Breast epithelium (tissue), 4 donors: ENCODE measurements around the gene HERC3. TPM values are rescaled to one million over a fixed set of nuclear protein-coding genes. Genes with fewer than 3 reads are reported as not detected.

ENCODE experiments used
- DNase-seq, 2 donors: peaks; one replicate each; pipeline ENCODE4 v3.0.0-alpha.2; 2019; ENCODE audit warnings: low spot score in 2 of 2
- H3K27ac ChIP-seq, 2 donors: fragments of 200-600 bp; sonication (generic) in 1 of 2; one replicate each; pipeline ENCODE4 v1.5.1; 2016 to 2019; ENCODE audit warnings: mild to moderate bottlenecking in 1 of 2
- H3K27me3 ChIP-seq, 2 donors: fragments of 200-600 bp; sonication (generic) in 1 of 2; one replicate each; pipeline versions ENCODE4 v1.5.1 to v1.6.0; 2017 to 2019; ENCODE audit warnings: control low read depth in 1 of 2, mild to moderate bottlenecking in 1 of 2
- H3K36me3 ChIP-seq: fragments of 200-600 bp; one replicate; pipeline ENCODE4 v1.5.1; 2019
- H3K4me1 ChIP-seq, 2 donors: fragments of 200-600 bp; sonication (generic); one replicate each; pipeline ENCODE4 v1.5.1; 2016 to 2019; ENCODE audit warnings: control low read depth in 1 of 2
- H3K4me3 ChIP-seq, 3 donors: fragments of 200-600 bp; sonication (generic); 1 replicate in 2 of 3; 2 replicates in 1 of 3; pipeline ENCODE4 v1.5.1; 2016 to 2019; ENCODE audit warnings: mild to moderate bottlenecking in 3 of 3, moderate library complexity in 2 of 3
- H3K9me3 ChIP-seq, 2 donors: fragments of 200-600 bp; sonication (generic) in 1 of 2; one replicate each; pipeline ENCODE4 v1.5.1; 2016 to 2019; ENCODE audit warnings: control low read depth in 1 of 2
- POLR2A ChIP-seq: fragments of 450-650 bp; IDR thresholded peaks from one replicate; pipeline ENCODE4 v1.6.1; 2016; ENCODE audit warnings: antibody characterized with exemption, mild to moderate bottlenecking, moderate library complexity
- POLR2AphosphoS5 ChIP-seq, 3 donors: sonication (generic); formaldehyde crosslinking; IDR thresholded peaks; one replicate each; pipeline ENCODE4 v1.6.1; 2017; ENCODE audit warnings: antibody characterized with exemption in 3 of 3
- intact Hi-C: fragments of 100-400 bp; cut with DNase I; formaldehyde crosslinking; loops from one replicate; pipeline ENCODE4 v1.15.1; 2023; ENCODE audit warnings: low total_unique reads
- total RNA-seq, 3 donors: library from RNA; depleted of rRNA; stranded (reverse); fragments of >200 nt; gene quantifications; one replicate each; pipeline ENCODE4 v1.1.0, GENCODE V29; 2016
- TF ChIP-seq, protein P1 (sequence below), 3 donors: fragments of 450-650 bp; IDR thresholded peaks; one replicate each; pipeline ENCODE4 v1.5.1; 2016 to 2017; ENCODE audit warnings: antibody characterized with exemption in 3 of 3, mild to moderate bottlenecking in 3 of 3, moderate library complexity in 3 of 3

Gene HERC3
- total RNA-seq, 3 donors from 2014 or later, result 34.1 to 60.9 (median 35.4) TPM

DNA sequence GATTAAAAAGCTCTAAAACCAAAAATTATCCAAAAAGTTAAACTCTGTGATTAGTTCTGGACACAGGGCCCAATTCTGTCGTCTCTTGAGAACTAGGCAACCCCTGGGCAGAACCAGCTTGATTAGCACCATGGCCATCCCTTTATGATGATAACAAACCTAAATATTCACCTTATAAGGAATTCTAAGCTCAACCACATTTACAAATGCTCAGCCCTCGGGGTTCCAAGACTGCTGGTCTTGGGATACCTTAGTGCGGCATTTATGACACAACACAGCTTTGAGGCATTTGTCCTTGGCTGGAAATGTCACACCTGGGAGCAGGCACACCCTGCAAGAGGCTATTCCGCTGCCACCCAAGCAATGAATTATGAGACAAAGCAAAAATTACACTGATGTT lies 132.9 kb downstream of the HERC3 start:
- TF ChIP-seq POLR2AphosphoS5 (IDR thresholded peaks at IDR 0.05) (no peak), POLR2A (no peak)
- TF ChIP-seq, protein P1, sequence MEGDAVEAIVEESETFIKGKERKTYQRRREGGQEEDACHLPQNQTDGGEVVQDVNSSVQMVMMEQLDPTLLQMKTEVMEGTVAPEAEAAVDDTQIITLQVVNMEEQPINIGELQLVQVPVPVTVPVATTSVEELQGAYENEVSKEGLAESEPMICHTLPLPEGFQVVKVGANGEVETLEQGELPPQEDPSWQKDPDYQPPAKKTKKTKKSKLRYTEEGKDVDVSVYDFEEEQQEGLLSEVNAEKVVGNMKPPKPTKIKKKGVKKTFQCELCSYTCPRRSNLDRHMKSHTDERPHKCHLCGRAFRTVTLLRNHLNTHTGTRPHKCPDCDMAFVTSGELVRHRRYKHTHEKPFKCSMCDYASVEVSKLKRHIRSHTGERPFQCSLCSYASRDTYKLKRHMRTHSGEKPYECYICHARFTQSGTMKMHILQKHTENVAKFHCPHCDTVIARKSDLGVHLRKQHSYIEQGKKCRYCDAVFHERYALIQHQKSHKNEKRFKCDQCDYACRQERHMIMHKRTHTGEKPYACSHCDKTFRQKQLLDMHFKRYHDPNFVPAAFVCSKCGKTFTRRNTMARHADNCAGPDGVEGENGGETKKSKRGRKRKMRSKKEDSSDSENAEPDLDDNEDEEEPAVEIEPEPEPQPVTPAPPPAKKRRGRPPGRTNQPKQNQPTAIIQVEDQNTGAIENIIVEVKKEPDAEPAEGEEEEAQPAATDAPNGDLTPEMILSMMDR (IDR thresholded peaks at IDR 0.05), result no peak
- Histone ChIP-seq H3K27me3 (no peaks in the 10 kb centered on the region), H3K4me1 (no peaks in the 10 kb centered on the region), H3K4me3 (no peak overlapping the region), H3K27ac (no peak overlapping the region), H3K36me3 (peaks cover 16% of the 10 kb centered on the region), H3K9me3 (no peaks in the 10 kb centered on the region)
- no peak for DNase-seq
- intact Hi-C loops, result loop anchor here (10.0 kb wide), 1 partner anchor 280 kb away; no protein-coding TSS in a partner anchor

DNA sequence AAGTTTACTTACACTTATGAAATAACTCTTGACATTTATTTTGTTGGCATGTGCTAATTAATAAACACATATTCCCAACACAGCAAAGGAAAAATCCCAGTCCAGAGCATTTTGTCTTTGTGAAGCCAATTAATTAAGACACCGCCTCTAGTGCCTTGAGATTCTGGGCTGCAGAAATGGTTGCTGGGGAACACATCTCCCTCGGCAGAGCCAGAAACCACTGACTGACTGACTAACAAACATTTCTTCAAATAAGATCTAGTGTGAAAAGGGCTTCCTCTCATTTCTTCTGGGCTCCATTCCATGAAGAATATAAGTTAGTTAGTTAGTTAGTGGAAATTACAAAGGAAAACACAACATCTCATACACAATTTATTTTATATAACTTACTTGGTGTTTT lies 133.7 kb downstream of the HERC3 start:
- DNase-seq, result no peak
- H3K36me3 ChIP-seq, result peaks cover 16% of the 10 kb centered on the region
- no peak overlapping the region for H3K4me3 ChIP-seq
- H3K4me1 ChIP-seq, result no peaks in the 10 kb centered on the region
- H3K27ac ChIP-seq, result no peak overlapping the region
- H3K27me3 ChIP-seq, result no peaks in the 10 kb centered on the region
- no peak for TF ChIP-seq POLR2A
- TF ChIP-seq, protein P1 (IDR thresholded peaks at IDR 0.05), result no peak
- no peak for TF ChIP-seq POLR2AphosphoS5 (IDR thresholded peaks at IDR 0.05)
- intact Hi-C loops, result loop anchor here (10.0 kb wide), 1 partner anchor 279 kb away; no protein-coding TSS in a partner anchor
- H3K9me3 ChIP-seq, result no peaks in the 10 kb centered on the region

DNA sequence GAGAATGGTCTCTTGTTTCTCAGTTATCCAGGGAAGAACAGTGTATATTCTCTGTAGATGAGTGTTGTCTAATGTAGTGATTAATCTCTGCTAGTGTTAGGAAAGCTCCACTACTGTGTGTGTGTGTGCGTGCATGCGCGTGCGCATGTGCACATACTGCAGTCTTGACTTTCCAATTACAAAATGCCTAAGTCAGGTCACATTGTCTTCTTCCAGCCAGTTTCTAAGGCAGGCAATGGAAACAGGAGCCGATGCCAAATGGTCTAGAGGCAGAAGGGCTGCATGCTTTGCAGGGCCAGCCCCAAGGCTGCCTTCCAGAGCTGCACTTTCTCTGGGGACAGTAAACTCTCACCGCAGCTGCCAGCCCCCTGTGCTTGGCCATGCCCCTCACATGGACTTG lies 135.9 kb downstream of the HERC3 start:
- no peaks in the 10 kb centered on the region for H3K4me1 ChIP-seq
- no peaks in the 10 kb centered on the region for H3K27me3 ChIP-seq
- intact Hi-C loops, result loop anchor here (10.0 kb wide), 1 partner anchor 277 kb away; no protein-coding TSS in a partner anchor
- DNase-seq, result no peak
- no peak overlapping the region for H3K27ac ChIP-seq
- no peak for TF ChIP-seq POLR2AphosphoS5 (IDR thresholded peaks at IDR 0.05)
- no peak for TF ChIP-seq POLR2A
- TF ChIP-seq, protein P1 (IDR thresholded peaks at IDR 0.05), result no peak
- no peaks in the 10 kb centered on the region for H3K9me3 ChIP-seq
- peaks cover 16% of the 10 kb centered on the region for H3K36me3 ChIP-seq
- H3K4me3 ChIP-seq, result no peak overlapping the region

DNA sequence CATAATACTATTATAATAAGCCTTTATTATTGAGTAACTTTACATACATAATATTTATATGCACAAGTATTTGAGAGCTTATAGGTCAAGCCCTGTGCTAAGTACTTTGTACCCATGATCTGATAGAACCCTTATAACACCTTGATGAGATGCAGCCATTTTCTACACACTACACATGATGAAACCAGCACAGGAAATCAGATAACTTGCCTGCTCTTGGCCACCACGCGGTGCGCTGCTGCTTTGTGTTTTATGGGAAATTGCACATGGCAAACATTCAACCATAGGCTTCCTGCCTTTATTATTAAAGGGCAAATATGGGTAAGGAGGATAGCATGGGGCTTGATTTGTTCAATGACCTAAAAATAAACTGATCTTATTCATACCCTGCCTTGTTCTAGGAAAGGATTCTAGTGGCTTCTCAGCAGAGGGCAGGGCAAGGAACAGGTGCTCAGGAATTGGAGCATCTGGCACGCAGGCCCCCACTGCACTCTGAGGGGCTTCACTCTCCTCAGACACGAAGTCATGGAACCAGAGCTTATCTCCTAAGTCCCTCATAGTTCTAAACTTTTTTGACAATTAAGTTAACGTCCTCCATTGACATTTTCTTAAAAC lies 137.0 kb downstream of the HERC3 start:
- no peak for DNase-seq
- H3K27me3 ChIP-seq, result no peaks in the 10 kb centered on the region
- no peaks in the 10 kb centered on the region for H3K4me1 ChIP-seq
- no peak overlapping the region for H3K4me3 ChIP-seq
- H3K36me3 ChIP-seq, result peaks cover 16% of the 10 kb centered on the region
- intact Hi-C loops, result loop anchor here (10.0 kb wide), 1 partner anchor 276 kb away; no protein-coding TSS in a partner anchor
- TF ChIP-seq POLR2A (no peak), POLR2AphosphoS5 (IDR thresholded peaks at IDR 0.05) (no peak)
- TF ChIP-seq, protein P1 (IDR thresholded peaks at IDR 0.05), result no peak
- no peak overlapping the region for H3K27ac ChIP-seq
- no peaks in the 10 kb centered on the region for H3K9me3 ChIP-seq

DNA sequence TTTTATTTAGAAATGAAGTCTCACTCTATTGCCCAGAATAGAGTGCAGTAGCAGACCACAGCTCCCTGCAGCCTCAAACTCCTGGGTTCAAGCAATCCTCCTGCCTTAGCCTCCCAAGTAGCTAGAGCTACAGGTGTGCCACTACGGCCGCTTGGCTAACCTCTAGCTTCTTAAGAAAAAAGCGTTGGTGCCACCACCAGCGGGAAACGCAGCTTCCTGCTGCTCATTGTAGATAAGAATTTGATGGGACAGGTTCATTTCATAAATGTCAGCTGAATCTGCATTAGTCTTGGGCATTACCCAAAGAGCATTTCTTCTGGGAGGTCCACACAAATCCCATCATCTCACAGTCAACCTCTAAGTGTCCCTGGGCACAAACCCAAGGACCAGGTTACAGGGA lies 138.5 kb downstream of the HERC3 start:
- Histone ChIP-seq H3K27me3 (no peaks in the 10 kb centered on the region), H3K36me3 (peaks cover 16% of the 10 kb centered on the region), H3K9me3 (no peaks in the 10 kb centered on the region), H3K27ac (no peak overlapping the region), H3K4me1 (no peaks in the 10 kb centered on the region), H3K4me3 (no peak overlapping the region)
- no peak for DNase-seq
- TF ChIP-seq, protein P1 (IDR thresholded peaks at IDR 0.05), result no peak
- TF ChIP-seq POLR2AphosphoS5 (IDR thresholded peaks at IDR 0.05) (no peak), POLR2A (no peak)
- intact Hi-C loops, result no loop called here
